Endodermal cell (in vitro differentiated cells): ENCODE results near the gene ATN1. TPM values are rescaled to one million over a fixed set of nuclear protein-coding genes. Genes with fewer than 3 reads are reported as not detected.
A peak's percentile ranks its signal among the peaks of the same experiment; 100 is the strongest.

Source experiments
- DNase-seq: peaks from one replicate; pipeline ENCODE4 v3.0.0-alpha.2; 2017
- H3K27ac ChIP-seq: 2 replicates; pipeline ENCODE4 v1.5.1; 2013; ENCODE audit warnings: mild to moderate bottlenecking, low read depth, low read length, moderate library complexity
- H3K27me3 ChIP-seq: 2 replicates; pipeline ENCODE4 v1.6.1; 2013; ENCODE audit warnings: mild to moderate bottlenecking, low read length, moderate library complexity; ENCODE audit not compliant: insufficient read depth, control insufficient read depth, poor library complexity, severe bottlenecking
- H3K36me3 ChIP-seq: 2 replicates; pipeline ENCODE4 v1.7.0; 2013; ENCODE audit warnings: mild to moderate bottlenecking, low read length, moderate library complexity; ENCODE audit not compliant: control insufficient read depth, insufficient read depth
- H3K4me1 ChIP-seq: one replicate; pipeline ENCODE4 v1.7.0; 2013; ENCODE audit warnings: low read length; ENCODE audit not compliant: control insufficient read depth, insufficient read depth
- H3K4me3 ChIP-seq: 2 replicates; pipeline ENCODE4 v1.5.1; 2013; ENCODE audit warnings: mild to moderate bottlenecking, low read length, moderate library complexity
- H3K9ac ChIP-seq: 2 replicates; pipeline ENCODE4 v1.6.1; 2013; ENCODE audit warnings: mild to moderate bottlenecking, low read length, moderate library complexity; ENCODE audit not compliant: poor library complexity, severe bottlenecking; ENCODE audit errors: extremely low read depth
- H3K9me3 ChIP-seq: 2 replicates; pipeline ENCODE4 v1.6.1; 2013; ENCODE audit warnings: mild to moderate bottlenecking, low read length, moderate library complexity; ENCODE audit not compliant: control insufficient read depth
- H3K27ac Mint-ChIP-seq: 2 replicates; pipeline ENCODE4 v1.8.0; 2020; ENCODE audit warnings: mixed read lengths
- H3K27me3 Mint-ChIP-seq: 2 replicates; pipeline ENCODE4 v1.8.0; 2021; ENCODE audit warnings: mild to moderate bottlenecking, mixed read lengths; ENCODE audit not compliant: insufficient read depth
- H3K36me3 Mint-ChIP-seq: 2 replicates; pipeline ENCODE4 v1.8.0; 2020; ENCODE audit warnings: low read depth, mixed read lengths
- H3K4me1 Mint-ChIP-seq: 2 replicates; pipeline ENCODE4 v1.8.0; 2020; ENCODE audit warnings: mixed read lengths
- H3K4me3 Mint-ChIP-seq: 2 replicates; pipeline ENCODE4 v1.8.0; 2020; ENCODE audit warnings: mild to moderate bottlenecking, moderate library complexity, mixed read lengths
- H3K9me3 Mint-ChIP-seq: 2 replicates; pipeline ENCODE4 v1.8.0; 2020; ENCODE audit warnings: mild to moderate bottlenecking, mixed read lengths
- WGBS, 2 experiments: methylation state at CpG; one replicate each; pipeline versions ENCODE4 v1.1.5 to v1.1.7; 2013; ENCODE audit warnings: missing lambda C conversion rate in 2 of 2, mixed read lengths in 1 of 2; ENCODE audit not compliant: insufficient coverage in 1 of 2, insufficient read length in 1 of 2; 5-methylcytosine and 5-hydroxymethylcytosine counted together
- total RNA-seq, 2 donors: library from RNA; stranded (reverse); fragmentation: NEBNext Ultra II Directional in 1 of 2; extraction: Animal tissue kit (Norgen Biotek cat#: 25700) in 1 of 2; gene quantifications; 2 replicates in 1 of 2; 3 replicates in 1 of 2; pipeline ENCODE4 v1.2.1, GENCODE V29; 2021
- TF ChIP-seq, protein P1 (sequence below): fragments of 200-600 bp; sonication (generic); conservative IDR thresholded peaks from 2 replicates; pipeline ENCODE4 v1.5.0; 2021; ENCODE audit warnings: antibody characterized with exemption, mild to moderate bottlenecking

ATN1 gene
- total RNA-seq, 2 donors from 2014 or later = 111 to 244 TPM

DNA sequence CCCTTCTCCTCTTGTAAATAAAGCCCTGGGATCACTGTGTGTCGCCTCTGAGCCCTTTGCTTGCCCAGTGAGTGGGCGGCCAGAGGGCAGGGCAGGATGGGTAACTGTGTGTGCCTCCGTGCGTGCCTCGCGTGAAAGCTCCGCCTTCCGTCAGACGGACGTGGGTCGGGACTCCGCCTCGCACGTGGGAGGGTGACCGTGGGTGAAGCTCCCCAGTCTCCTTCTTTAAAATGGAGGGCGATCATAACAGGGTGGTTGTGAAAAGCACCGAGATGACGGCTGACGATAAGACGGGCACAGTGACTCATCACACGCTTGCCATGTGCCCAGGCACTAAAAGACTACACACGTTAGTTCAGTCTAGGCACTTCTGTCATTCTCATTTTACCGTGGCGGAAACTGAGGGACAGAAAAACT lies 33.5 kb downstream of the ATN1 start:
- H3K4me3 Mint-ChIP-seq = peak overlapping the region; percentile 98
- H3K9ac ChIP-seq = peak overlapping the region; percentile 49
- TF ChIP-seq, protein P1, sequence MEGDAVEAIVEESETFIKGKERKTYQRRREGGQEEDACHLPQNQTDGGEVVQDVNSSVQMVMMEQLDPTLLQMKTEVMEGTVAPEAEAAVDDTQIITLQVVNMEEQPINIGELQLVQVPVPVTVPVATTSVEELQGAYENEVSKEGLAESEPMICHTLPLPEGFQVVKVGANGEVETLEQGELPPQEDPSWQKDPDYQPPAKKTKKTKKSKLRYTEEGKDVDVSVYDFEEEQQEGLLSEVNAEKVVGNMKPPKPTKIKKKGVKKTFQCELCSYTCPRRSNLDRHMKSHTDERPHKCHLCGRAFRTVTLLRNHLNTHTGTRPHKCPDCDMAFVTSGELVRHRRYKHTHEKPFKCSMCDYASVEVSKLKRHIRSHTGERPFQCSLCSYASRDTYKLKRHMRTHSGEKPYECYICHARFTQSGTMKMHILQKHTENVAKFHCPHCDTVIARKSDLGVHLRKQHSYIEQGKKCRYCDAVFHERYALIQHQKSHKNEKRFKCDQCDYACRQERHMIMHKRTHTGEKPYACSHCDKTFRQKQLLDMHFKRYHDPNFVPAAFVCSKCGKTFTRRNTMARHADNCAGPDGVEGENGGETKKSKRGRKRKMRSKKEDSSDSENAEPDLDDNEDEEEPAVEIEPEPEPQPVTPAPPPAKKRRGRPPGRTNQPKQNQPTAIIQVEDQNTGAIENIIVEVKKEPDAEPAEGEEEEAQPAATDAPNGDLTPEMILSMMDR = no peak
- peaks cover 4% of the 10 kb centered on the region for H3K4me1 ChIP-seq
- H3K4me3 ChIP-seq = no peak overlapping the region
- peaks cover 46% of the 10 kb centered on the region for H3K4me1 Mint-ChIP-seq
- no peaks in the 10 kb centered on the region for H3K27me3 Mint-ChIP-seq
- H3K27ac ChIP-seq = peak overlapping the region; percentile 76
- peaks cover 22% of the 10 kb centered on the region for H3K36me3 ChIP-seq
- H3K9me3 Mint-ChIP-seq = no peaks in the 10 kb centered on the region
- H3K9me3 ChIP-seq = no peaks in the 10 kb centered on the region
- DNase-seq = peak; percentile 73
- H3K27me3 ChIP-seq = no peaks in the 10 kb centered on the region
- peak overlapping the region; percentile 99 for H3K27ac Mint-ChIP-seq
- WGBS, 2 experiments = 79 to 84% methylated on average over 21 to 24 of the region's 24 CpGs
- peaks cover 35% of the 10 kb centered on the region for H3K36me3 Mint-ChIP-seq

DNA sequence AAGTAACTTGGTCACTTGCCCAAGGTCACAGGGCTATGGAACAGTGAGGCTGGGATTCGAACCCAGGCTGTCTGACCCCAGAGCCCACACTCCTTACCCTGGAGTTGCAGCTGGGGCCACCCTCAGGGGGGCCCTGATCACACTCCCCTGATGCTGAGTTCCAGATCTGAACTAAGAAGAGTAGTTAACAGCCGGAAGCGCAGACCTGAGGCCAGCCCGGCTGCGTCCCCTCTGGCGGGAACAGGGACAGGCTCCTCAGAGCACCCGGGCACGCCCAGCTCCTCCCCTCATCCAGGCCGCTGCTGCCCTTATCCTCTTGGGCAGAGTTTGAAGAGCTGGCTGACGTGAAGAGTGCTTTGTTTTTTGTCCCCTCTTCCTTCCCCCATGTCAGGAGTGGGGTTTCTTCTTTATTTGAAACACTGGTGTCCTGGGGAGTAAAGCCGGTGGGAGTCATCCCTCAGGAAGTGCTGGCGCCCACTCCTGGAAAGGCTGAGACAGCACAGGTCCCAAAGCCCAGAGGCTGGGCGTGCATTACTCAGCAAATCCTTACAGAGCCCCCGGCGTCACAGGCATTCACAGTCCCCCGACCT lies 34.0 kb downstream of the ATN1 start:
- Mint-ChIP-seq H3K27ac (peak overlapping the region; percentile 99), H3K4me3 (peak overlapping the region; percentile 98), H3K4me1 (peaks cover 48% of the 10 kb centered on the region), H3K27me3 (no peaks in the 10 kb centered on the region), H3K36me3 (peaks cover 37% of the 10 kb centered on the region), H3K9me3 (no peaks in the 10 kb centered on the region)
- WGBS, 2 experiments = 33 to 39% methylated on average over 7 to 16 of the region's 16 CpGs
- Histone ChIP-seq H3K4me1 (peaks cover 4% of the 10 kb centered on the region), H3K27ac (peak overlapping the region; percentile 76), H3K36me3 (peaks cover 26% of the 10 kb centered on the region), H3K9me3 (no peaks in the 10 kb centered on the region), H3K27me3 (no peaks in the 10 kb centered on the region), H3K9ac (peak overlapping the region; percentile 49), H3K4me3 (no peak overlapping the region)
- TF ChIP-seq, protein P1 = peak; percentile 89
- peak; percentile 96 for DNase-seq

DNA sequence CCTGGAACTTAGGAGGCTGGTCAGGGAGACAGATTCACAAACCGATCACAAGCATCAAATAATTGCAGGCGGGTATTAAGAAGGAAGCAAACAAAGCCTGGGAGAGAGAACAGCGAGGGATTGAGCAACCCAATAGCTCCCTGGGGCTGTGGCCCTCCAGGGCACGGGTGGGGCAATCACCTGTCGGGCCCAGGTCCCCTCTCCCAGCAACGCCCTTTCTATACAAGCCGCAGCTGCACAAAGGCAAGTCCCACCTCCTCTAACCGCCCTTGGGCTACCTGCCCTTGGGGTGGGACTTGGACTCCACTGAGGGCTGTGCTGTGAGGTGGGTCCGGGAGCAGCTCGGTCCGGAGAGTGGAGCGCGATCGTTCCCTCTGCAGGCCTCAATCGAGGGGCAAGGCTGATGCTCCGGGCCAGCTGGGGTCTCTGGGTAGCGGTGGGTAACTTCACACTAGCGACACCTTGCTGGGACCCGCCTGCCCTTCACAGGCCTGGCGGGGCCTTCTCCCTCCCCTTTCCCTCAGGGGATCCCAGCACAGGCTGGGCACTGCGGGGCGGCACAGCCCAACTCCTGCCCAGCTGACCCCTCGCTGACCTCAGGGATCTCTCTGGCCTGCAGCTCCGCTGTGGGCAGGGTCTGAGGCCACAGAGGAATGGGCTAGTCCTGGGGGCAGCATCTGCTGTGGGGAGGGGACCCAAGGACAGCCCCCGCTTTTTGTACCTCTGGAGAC lies 34.7 kb downstream of the ATN1 start:
- Mint-ChIP-seq H3K9me3 (no peaks in the 10 kb centered on the region), H3K4me3 (peak overlapping the region; percentile 98), H3K36me3 (peaks cover 42% of the 10 kb centered on the region), H3K27me3 (no peaks in the 10 kb centered on the region), H3K4me1 (peaks cover 48% of the 10 kb centered on the region), H3K27ac (peak overlapping the region; percentile 99)
- DNase-seq = no peak
- Histone ChIP-seq H3K36me3 (peaks cover 33% of the 10 kb centered on the region), H3K9ac (peak overlapping the region; percentile 49), H3K9me3 (no peaks in the 10 kb centered on the region), H3K27me3 (no peaks in the 10 kb centered on the region), H3K4me3 (no peak overlapping the region), H3K27ac (peak overlapping the region; percentile 76), H3K4me1 (peaks cover 4% of the 10 kb centered on the region)
- 75 to 86% methylated on average over 15 to 25 of the region's 25 CpGs for WGBS, 2 experiments
- TF ChIP-seq, protein P1 = no peak
